ENCODE results near the gene MMP10. TPM values are rescaled to one million over a fixed set of nuclear protein-coding genes. Genes with fewer than 3 reads are reported as not detected.

MMP10 gene
- total RNA-seq, 2 donors from 2014 or later: not detected

DNA sequence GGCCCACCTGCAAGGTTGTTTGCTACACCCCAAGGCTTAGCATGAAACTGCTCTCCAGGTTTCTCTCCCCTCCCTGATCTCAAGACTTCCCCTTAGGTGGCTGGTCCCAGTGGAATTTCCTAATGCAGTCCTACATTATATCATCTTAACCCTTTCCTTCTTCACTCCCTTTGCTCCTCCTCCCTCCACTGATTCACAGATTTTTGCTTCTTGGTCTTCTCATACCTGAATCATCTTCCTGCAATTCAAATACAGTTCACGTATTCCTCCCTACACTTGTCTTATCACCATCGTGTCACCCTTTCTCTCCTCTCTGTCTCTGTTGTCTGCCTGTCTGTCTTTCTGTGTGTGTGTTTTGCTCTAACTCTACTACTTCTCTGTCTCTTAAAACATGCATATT, 17.0 kb downstream of the MMP10 start:
- H3K4me1 ChIP-seq: no peaks in the 10 kb centered on the region
- H3K9me3 ChIP-seq: no peaks in the 10 kb centered on the region
- TF ChIP-seq, protein P1, sequence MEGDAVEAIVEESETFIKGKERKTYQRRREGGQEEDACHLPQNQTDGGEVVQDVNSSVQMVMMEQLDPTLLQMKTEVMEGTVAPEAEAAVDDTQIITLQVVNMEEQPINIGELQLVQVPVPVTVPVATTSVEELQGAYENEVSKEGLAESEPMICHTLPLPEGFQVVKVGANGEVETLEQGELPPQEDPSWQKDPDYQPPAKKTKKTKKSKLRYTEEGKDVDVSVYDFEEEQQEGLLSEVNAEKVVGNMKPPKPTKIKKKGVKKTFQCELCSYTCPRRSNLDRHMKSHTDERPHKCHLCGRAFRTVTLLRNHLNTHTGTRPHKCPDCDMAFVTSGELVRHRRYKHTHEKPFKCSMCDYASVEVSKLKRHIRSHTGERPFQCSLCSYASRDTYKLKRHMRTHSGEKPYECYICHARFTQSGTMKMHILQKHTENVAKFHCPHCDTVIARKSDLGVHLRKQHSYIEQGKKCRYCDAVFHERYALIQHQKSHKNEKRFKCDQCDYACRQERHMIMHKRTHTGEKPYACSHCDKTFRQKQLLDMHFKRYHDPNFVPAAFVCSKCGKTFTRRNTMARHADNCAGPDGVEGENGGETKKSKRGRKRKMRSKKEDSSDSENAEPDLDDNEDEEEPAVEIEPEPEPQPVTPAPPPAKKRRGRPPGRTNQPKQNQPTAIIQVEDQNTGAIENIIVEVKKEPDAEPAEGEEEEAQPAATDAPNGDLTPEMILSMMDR (IDR thresholded peaks at IDR 0.05): no peak
- H3K4me3 ChIP-seq: no peak overlapping the region
- H3K27ac ChIP-seq: no peak overlapping the region
- DNase-seq (ENCODE audit: low spot score): no peak
- no peaks in the 10 kb centered on the region for H3K36me3 ChIP-seq
- no peaks in the 10 kb centered on the region for H3K27me3 ChIP-seq

DNA sequence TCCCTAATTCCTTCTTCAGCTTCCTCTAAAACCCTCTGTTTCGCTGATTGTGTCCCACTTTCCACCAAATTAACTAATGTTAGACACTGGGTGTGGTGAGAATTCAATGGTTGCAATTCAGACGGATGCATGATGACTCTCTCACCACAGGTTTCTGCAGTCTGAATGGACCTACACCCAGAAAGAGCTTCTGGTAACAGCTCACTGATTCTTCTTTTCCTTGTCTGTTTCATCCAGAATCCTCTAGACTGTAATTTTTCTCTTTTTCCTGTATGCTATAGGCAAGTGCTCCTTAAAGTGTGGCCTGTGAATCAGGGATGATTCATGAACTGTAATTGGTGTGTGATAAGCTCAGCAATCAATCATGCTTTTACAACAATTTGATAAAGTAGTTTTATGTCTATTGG, 18.1 kb downstream of the MMP10 start:
- no peaks in the 10 kb centered on the region for H3K9me3 ChIP-seq
- no peaks in the 10 kb centered on the region for H3K4me1 ChIP-seq
- H3K36me3 ChIP-seq: no peaks in the 10 kb centered on the region
- no peak for DNase-seq (ENCODE audit: low spot score)
- no peaks in the 10 kb centered on the region for H3K27me3 ChIP-seq
- no peak overlapping the region for H3K27ac ChIP-seq
- H3K4me3 ChIP-seq: no peak overlapping the region
- TF ChIP-seq, protein P1 (IDR thresholded peaks at IDR 0.05): no peak

DNA sequence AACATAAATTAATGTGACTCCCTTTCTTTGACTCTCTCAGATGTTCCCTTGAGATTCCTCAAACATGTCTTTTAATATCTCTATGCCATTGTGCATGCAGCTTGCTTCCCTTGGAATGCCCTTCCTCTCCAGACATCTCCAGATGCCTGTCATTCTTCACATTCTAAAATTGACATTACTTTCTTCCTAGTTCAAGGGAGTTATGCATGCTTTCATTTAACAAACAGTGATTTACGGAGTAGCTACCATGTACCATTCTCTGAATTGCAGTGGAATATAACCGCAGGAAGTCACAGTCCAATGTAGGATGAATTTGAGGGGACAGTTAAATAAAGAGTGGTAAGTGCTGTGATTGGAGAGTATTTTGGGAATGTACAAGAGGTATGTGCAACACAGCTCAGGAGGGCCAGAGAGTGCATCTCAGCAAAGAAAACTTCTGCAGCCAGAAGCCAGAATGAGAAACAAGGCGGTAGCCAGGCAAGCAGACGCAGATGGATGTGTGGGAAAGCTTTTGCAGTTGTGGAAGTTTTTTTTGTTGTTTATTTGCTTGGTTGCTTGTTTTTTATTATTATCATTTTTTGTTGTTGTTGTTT, 18.7 kb downstream of the MMP10 start:
- H3K4me3 ChIP-seq: no peak overlapping the region
- H3K9me3 ChIP-seq: no peaks in the 10 kb centered on the region
- H3K36me3 ChIP-seq: no peaks in the 10 kb centered on the region
- no peak overlapping the region for H3K27ac ChIP-seq
- TF ChIP-seq, protein P1 (IDR thresholded peaks at IDR 0.05): no peak
- no peak for DNase-seq (ENCODE audit: low spot score)
- H3K27me3 ChIP-seq: no peaks in the 10 kb centered on the region
- no peaks in the 10 kb centered on the region for H3K4me1 ChIP-seq

DNA sequence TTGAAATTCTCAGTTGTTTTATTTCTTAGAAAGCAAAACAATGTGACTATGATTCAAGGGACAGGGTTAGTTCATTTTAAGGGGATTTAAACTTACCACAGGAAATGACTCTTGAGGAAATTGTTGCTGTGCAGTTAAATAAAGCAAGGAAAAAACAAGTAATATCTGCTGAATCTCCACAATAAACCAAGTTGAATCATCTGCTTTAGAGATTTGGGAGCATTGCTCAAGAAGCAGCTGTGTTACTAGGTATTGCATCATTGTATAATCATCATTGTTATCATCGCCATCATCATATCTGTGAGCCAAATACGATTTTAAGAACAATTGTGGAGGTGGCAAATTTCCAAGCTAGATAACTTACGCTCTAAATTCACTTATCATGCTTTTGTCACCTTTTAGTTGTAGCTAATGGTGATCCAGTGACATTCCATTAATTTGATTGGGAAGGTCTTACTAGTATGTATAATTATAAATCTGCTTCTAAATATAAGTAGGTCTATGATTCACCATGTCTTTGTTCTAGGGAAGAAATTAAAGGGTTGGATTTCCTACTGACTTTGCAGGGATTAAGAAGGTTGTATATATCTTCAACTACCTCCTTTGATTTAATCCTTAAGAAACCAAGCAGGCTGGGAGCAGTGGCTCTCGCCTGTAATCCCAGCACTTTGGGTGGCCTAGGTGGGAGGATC, 19.9 kb downstream of the MMP10 start:
- H3K27me3 ChIP-seq: no peaks in the 10 kb centered on the region

DNA sequence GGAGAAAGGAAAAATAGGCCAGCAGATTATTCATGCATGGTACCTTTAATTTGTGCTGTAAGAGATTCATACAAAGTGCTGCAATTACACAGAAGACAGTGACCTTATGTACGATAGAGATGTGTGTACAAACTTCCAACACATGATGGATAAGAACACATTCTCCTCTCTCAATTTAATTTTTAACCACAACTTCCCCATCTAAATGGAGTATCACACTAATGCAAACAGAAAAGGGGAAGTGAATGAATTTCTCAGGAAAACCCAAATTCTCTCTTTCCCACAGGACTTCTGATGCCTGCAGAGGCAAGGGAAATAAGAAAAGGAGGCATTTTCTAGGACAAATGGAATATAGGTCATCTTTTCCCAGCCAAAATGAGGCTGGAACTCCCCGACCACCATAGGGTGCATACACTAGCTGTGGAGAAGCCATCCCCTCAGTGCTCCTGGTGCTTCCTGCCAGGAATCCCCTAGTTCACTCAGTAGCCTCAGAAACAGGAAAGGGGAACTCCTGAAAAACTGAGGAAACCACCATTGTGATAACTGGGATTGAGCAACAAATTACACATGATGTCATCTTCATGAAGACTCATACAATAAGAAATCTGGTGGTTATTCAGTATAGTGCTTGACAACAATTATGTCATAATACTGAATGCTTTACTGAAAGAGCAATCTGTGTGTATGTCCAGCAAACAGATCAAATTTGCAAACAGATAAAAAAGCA, 22.4 kb downstream of the MMP10 start:
- Histone ChIP-seq H3K4me3 (no peak overlapping the region), H3K9me3 (no peaks in the 10 kb centered on the region), H3K27me3 (no peaks in the 10 kb centered on the region), H3K27ac (no peak overlapping the region), H3K36me3 (no peaks in the 10 kb centered on the region), H3K4me1 (no peaks in the 10 kb centered on the region)
- TF ChIP-seq, protein P1 (IDR thresholded peaks at IDR 0.05): no peak
- DNase-seq (ENCODE audit: low spot score): no peak

More for the DNA sequence above, 19.9 kb downstream of the MMP10 start:
- no peaks in the 10 kb centered on the region for H3K4me1 ChIP-seq
- DNase-seq (ENCODE audit: low spot score): no peak
- no peak overlapping the region for H3K27ac ChIP-seq
- H3K4me3 ChIP-seq: no peak overlapping the region
- H3K9me3 ChIP-seq: no peaks in the 10 kb centered on the region
- TF ChIP-seq, protein P1 (IDR thresholded peaks at IDR 0.05): no peak
- H3K36me3 ChIP-seq: no peaks in the 10 kb centered on the region
